HG02938 (cell line): ENCODE data around the gene FOXO3B.
"Not testable (repeated sequence)": the region's sequence is repeated elsewhere in the genome, so short reads cannot be mapped to it uniquely, and the experiment has no call there.

ENCODE experiments used
- ATAC-seq: cut with Tn5 transposase; IDR thresholded peaks from one replicate; pipeline ENCODE4 v1.9.1; 2021; ENCODE audit warnings: mild to moderate bottlenecking, moderate library complexity; ENCODE audit not compliant: unreplicated experiment

The FOXO3B gene

DNA sequence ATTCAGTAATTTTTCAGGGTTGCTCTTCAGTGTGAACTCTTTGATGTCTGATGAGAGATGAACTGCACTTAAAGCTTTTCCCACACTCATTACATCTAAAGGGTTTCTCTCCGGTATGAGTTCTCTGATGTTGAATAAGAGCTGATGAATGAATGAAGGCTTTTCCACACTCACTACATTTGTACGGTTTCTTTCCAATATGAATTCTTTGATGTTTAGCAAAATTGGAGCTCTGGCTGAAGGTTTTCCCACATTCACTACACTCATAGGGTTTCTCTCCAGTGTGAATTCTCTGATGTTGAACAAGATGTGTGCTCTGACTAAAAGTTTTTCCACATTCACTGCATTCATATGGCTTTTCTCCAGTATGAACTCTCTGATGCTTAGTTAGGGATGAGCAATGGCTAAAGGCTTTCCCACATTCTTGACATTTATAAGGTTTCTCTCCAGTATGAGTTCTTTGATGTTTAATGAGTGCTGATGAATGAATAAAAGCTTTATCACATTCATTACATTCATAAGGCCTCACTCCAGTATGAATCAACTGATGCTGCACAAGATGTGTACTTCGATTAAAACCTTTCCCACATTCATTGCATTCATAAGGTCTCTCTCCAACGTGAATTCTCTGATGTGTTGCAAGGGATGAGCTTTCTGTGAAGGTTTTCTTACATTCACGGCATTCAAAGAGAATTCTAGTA is 20.0 kb downstream of the FOXO3B start:
- ATAC-seq = not testable (repeated sequence)

DNA sequence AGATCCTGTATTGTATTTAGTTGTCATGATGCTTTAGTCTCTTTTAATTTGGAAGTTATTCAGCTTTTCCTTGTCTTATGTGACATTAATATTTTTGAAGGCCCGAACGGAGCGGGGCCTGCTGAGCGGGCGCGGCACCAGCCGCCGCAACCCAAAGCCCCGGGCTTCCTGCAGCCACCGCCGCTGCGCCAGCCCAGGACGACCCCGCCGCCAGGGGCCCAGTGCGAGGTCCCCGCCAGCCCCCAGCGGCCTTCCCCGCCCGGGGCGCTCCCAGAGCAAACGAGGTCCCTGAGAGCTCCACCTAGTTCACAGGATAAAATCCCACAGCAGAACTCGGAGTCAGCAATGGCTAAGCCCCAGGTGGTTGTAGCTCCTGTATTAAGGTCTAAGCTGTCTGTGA is 32.0 kb downstream of the FOXO3B start:
- ATAC-seq = not testable (repeated sequence)

DNA sequence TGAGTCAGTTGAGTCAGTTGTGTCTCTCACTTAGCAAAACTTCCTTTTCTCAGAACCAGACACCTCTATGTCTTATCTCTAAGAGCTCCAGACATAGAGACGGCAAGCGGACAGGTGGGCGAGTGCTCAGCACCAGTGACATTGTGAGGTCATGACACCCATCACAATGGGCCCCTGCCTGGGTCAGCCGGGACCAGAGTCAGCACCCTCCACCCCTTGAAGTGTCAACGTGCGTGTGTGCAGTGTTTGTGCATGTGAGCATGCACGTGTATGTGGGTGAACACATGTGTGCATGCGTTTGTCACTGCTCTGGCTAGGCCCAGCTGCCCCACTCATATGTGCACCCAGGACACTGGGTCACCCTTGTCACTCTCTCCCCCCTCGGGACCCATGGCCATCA is 37.8 kb downstream of the FOXO3B start, which contains the start of gene TBC1D28:
Gene TBC1D28 (minus strand): TSS at position 101 of the 400 bp plus-strand sequence. CDS start 3,039 bp downstream, outside the sequence.
- ATAC-seq = not testable (repeated sequence)

DNA sequence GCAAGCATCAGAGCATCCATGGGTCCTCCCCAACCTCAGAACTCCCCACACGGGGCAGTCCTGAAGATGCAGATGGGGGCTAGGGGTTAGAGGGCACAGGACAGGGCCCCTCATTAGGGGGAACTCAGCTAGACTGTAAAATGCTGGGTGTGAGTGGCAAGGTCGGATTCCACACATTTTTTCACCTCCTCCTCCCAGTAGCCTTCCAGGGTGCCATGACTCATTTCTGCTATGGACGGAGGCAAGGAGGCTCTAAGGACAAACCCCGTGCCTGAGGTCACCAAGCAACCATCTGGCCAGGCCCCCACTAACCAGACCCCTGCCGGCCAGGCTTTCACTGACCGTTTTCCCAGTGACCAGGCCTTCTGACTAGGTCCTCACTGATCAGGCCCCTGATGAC is 39.0 kb downstream of the FOXO3B start:
- not testable (repeated sequence) for ATAC-seq

DNA sequence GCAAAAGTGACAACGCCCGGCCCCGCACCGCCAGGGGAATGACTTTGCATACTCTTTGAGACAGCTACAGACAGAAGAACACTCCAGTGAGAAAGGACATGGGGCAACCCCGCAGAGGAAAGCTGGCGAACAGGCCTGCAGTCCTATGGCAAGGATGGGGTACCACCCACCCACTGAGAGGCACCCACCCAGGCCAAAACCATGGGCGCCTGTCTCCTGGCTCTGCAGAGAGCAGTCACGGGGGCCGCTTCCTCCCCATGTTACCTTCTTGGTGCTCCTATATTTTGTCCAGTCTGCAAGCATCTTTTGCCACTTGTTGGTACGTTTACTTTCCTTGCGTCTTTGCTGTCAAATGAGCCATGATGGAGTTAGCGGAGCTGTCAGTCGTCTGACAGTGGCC is 43.8 kb downstream of the FOXO3B start:
- ATAC-seq = not testable (repeated sequence)

DNA sequence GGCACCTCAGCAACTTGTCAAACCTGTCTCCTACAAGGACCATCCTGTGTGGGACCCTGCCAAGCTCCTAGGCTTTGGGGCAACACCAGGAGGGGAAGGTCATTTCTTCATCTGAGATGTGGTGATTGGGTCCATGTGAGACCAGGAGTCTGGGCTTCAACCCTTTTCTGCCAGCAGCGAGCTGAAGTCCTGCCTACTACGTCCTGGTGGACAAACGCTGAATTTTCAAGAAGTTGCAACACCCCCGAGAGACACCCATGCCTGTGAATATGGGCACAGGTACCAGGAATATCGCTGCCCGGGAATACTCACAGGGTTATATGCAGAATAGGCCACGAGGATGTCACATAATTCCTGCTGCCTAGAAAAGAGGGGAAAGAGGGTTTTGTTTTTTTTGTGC is 45.9 kb downstream of the FOXO3B start:
- ATAC-seq = not testable (repeated sequence)

DNA sequence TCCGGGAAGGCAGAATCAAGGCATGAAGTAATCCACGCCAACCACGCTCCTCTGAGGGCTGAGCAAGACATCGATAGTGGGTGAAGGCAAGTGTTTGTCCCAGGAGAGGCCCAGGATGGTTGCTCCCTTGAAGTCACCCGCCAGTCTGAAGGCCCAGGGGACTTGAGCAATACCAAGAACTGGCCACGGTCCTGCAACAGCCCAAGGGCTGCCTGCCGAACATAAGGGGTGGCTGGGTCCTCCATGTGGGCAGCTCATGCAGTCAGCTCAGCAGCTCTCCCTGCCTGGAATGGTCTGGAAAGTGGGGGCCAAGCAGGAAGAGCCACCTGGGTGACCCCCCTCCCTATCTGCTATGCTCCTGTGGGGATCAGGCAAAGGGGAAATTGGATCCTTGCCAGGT is 46.3 kb downstream of the FOXO3B start:
- ATAC-seq = not testable (repeated sequence)

DNA sequence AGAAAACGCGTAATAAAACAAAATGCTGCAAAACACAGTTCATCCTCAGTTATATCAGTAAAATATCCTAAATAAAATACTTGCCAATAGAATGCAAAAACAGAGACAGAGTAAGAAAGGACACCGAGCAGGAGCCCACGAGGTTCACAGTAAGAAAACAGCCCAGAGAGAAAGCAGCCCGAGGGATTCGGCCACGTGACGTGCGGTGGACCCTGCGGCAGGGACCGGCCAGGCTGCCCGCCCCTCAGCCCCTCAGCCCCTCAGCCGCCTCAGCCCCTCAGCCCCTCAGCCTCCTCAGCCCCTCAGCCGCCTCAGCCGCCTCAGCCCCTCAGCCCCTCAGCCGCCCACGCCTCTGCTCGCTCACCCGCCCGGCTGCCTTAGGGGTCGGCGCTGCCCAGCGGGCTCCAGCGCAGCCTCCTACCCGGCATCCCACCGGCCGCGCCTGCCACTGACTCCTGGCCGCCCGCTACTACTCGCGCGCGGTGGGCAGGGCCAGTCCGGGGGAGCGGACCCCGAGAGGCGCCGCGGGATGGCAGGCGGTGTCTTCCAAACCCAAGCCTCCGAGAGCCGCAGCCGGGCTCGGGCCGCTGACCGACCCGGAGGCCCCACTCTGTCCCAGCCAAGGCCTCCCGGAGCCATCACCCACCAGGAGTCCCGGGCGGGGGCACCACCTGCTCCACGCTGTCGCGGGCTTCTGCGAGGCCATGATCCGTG is 47.4 kb downstream of the FOXO3B start:
- not testable (repeated sequence) for ATAC-seq
